SU-DHL-6 (cell line): Measurements from ENCODE around the gene DNAH9.

Source experiments
- H2AFZ ChIP-seq: fragments of 200-600 bp; sonication (generic); 2 replicates; pipeline ENCODE4 v1.6.1; 2014; ENCODE audit warnings: low read depth, mild to moderate bottlenecking, moderate library complexity, mixed read lengths, antibody characterized with exemption, low read length; ENCODE audit not compliant: severe bottlenecking
- H3F3A ChIP-seq: fragments of 200-600 bp; shearing (Covaris generic); 2 replicates; pipeline ENCODE4 v1.6.0; 2016; ENCODE audit warnings: antibody characterized with exemption, mild to moderate bottlenecking; ENCODE audit not compliant: insufficient read depth
- H3K27ac ChIP-seq: fragments of 200-600 bp; sonication (generic); 2 replicates; pipeline ENCODE4 v1.5.1; 2016; ENCODE audit warnings: low read depth, mild to moderate bottlenecking, low read length, moderate library complexity, mixed read lengths
- H3K27me3 ChIP-seq: fragments of 200-600 bp; sonication (generic), shearing (Covaris generic); 2 replicates; pipeline ENCODE4 v1.6.0; 2014; ENCODE audit warnings: mild to moderate bottlenecking, low read length
- H3K36me3 ChIP-seq: fragments of 200-600 bp; sonication (generic); 2 replicates; pipeline ENCODE4 v1.6.1; 2014; ENCODE audit warnings: mild to moderate bottlenecking, low read length, mixed read lengths
- H3K4me2 ChIP-seq: fragments of 300-600, 200-600 bp; shearing (Covaris generic), sonication (generic); 2 replicates; pipeline ENCODE4 v1.6.0; 2014; ENCODE audit warnings: low read length, low read depth, mild to moderate bottlenecking; ENCODE audit not compliant: poor library complexity, severe bottlenecking
- H3K4me3 ChIP-seq: fragments of 200-600 bp; sonication (generic); 2 replicates; pipeline ENCODE4 v1.5.1; 2014; ENCODE audit warnings: antibody characterized with exemption, low read length, mild to moderate bottlenecking, mixed read lengths; ENCODE audit not compliant: insufficient read depth, poor library complexity, severe bottlenecking
- H3K79me2 ChIP-seq: fragments of 200-600 bp; sonication (generic); 2 replicates; pipeline ENCODE4 v1.6.1; 2014; ENCODE audit warnings: mild to moderate bottlenecking, low read length, moderate library complexity; ENCODE audit not compliant: insufficient read depth
- H3K9ac ChIP-seq: fragments of 200-600 bp; sonication (generic); 2 replicates; pipeline ENCODE4 v1.7.0; 2014; ENCODE audit warnings: mild to moderate bottlenecking, low read length
- H3K9me2 ChIP-seq: fragments of 200-600 bp; sonication (generic); replicated peaks from 2 replicates; pipeline ENCODE4 v1.6.1; 2014; ENCODE audit warnings: low read length; ENCODE audit not compliant: insufficient read depth
- H3K9me3 ChIP-seq: fragments of 200-600 bp; sonication (generic); 2 replicates; pipeline ENCODE4 v1.6.1; 2014; ENCODE audit warnings: low read length, mixed read lengths; ENCODE audit not compliant: insufficient read depth
- H4K20me1 ChIP-seq: fragments of 200-600 bp; sonication (generic); 2 replicates; pipeline ENCODE4 v1.6.1; 2014; ENCODE audit warnings: low read depth, mild to moderate bottlenecking, antibody characterized with exemption, low read length, moderate library complexity, mixed read lengths
- EZH2phosphoT487 ChIP-seq: fragments of 200-600 bp; sonication (generic), shearing (Covaris generic); conservative IDR thresholded peaks from 2 replicates; pipeline ENCODE4 v1.6.1; 2018; ENCODE audit warnings: mild to moderate bottlenecking, antibody characterized with exemption, low read length, moderate library complexity, mixed read lengths
- TF ChIP-seq, protein P1 (sequence below): fragments of 200-600 bp; sonication (generic); IDR thresholded peaks from one replicate; pipeline ENCODE4 v1.5.1; 2017; ENCODE audit warnings: antibody characterized with exemption, mild to moderate bottlenecking, low read length, moderate library complexity; ENCODE audit not compliant: insufficient read depth, poor library complexity, severe bottlenecking

Gene DNAH9

DNA sequence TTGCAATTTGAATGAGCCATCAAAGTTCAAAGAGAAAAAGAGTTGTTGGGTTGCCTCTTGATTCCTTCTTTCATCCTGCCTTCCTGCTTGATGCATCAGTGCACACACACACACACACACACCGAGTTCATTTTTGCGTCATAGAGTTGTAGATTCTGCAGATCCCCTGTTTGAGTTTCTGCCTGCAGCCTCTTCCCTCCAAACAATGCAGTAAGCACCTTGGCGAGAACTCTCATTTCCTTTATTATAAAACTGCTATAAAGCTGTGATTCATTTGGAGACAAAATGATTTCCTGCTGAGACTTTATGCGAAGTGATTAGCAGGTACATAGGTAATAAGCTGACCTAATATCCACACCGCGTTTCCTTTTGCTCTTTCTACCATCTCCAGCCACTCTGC, 26.7 kb downstream of the DNAH9 start:
- Histone ChIP-seq H3K9ac (no peak overlapping the region), H3F3A (no peaks in the 10 kb centered on the region), H2AFZ (no peak overlapping the region), H3K79me2 (no peaks in the 10 kb centered on the region), H3K4me2 (no peak overlapping the region), H3K4me3 (no peak overlapping the region), H3K36me3 (no peaks in the 10 kb centered on the region), H4K20me1 (no peaks in the 10 kb centered on the region), H3K9me2 (no peaks in the 10 kb centered on the region), H3K9me3 (no peaks in the 10 kb centered on the region), H3K27me3 (no peaks in the 10 kb centered on the region), H3K27ac (no peak overlapping the region)
- no peak for TF ChIP-seq EZH2phosphoT487
- TF ChIP-seq, protein P1, sequence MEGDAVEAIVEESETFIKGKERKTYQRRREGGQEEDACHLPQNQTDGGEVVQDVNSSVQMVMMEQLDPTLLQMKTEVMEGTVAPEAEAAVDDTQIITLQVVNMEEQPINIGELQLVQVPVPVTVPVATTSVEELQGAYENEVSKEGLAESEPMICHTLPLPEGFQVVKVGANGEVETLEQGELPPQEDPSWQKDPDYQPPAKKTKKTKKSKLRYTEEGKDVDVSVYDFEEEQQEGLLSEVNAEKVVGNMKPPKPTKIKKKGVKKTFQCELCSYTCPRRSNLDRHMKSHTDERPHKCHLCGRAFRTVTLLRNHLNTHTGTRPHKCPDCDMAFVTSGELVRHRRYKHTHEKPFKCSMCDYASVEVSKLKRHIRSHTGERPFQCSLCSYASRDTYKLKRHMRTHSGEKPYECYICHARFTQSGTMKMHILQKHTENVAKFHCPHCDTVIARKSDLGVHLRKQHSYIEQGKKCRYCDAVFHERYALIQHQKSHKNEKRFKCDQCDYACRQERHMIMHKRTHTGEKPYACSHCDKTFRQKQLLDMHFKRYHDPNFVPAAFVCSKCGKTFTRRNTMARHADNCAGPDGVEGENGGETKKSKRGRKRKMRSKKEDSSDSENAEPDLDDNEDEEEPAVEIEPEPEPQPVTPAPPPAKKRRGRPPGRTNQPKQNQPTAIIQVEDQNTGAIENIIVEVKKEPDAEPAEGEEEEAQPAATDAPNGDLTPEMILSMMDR, result no peak

DNA sequence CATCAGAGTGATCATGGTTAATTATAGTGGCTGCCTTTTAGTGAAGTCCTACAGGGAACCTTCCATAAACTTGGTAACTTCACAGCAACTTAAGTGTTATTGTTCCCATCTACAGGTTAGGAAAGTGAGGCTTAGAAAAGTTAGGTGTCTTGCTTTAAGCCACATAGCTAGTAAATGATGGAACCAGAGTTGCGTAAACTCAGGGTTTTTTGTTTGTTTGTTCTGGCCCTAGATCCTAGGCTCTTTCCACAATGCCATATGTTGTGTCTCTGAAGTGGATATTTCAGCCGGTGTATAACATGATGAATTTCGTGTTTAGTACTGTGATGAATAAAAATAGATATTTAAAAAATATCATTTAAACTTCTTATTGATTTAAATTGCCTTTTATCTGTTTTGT, 27.6 kb downstream of the DNAH9 start:
- Histone ChIP-seq H3F3A (no peaks in the 10 kb centered on the region), H3K9me2 (no peaks in the 10 kb centered on the region), H3K4me2 (no peak overlapping the region), H3K4me3 (no peak overlapping the region), H2AFZ (no peak overlapping the region), H3K36me3 (no peaks in the 10 kb centered on the region), H3K27ac (no peak overlapping the region), H3K9ac (no peak overlapping the region), H4K20me1 (no peaks in the 10 kb centered on the region), H3K9me3 (no peaks in the 10 kb centered on the region), H3K79me2 (no peaks in the 10 kb centered on the region), H3K27me3 (no peaks in the 10 kb centered on the region)
- TF ChIP-seq, protein P1, result no peak

DNA sequence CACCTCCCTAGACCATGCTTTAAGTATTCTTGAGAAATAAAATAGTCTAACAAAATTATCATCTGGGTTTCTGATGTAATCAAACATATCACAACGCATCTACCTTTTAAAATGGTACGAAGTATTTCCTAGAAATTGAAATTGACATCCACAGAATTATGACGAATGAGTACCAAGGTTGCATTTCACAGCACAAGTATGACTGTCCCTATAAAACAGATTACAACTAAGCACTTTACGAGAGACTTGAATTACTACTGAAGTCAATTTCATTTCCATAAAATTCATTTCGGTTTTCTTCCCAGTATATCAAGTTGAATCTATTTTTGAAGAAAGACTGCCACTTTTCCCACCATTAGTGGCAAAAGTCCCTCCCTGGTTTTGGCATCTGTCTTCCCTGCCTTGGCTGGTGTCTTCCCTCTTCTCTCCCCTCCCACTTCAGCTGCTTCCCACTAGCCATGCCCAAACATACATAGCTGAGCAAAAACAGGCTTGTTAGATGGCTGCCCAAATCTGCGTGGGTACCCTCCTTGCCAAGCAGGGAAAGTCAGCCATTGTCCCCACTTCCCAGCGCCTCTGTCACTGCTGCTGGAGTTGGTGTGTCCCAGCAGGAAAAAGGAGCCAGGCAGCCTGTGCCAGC, 29.2 kb downstream of the DNAH9 start:
- H3K36me3 ChIP-seq, result no peaks in the 10 kb centered on the region
- no peak overlapping the region for H2AFZ ChIP-seq
- H3K9me2 ChIP-seq, result no peaks in the 10 kb centered on the region
- H3K79me2 ChIP-seq, result no peaks in the 10 kb centered on the region
- no peak overlapping the region for H3K4me3 ChIP-seq
- no peaks in the 10 kb centered on the region for H3K27me3 ChIP-seq
- H3K4me2 ChIP-seq, result no peak overlapping the region
- no peaks in the 10 kb centered on the region for H3F3A ChIP-seq
- no peak overlapping the region for H3K27ac ChIP-seq
- H3K9ac ChIP-seq, result no peak overlapping the region
- H3K9me3 ChIP-seq, result no peaks in the 10 kb centered on the region
- no peaks in the 10 kb centered on the region for H4K20me1 ChIP-seq
- TF ChIP-seq EZH2phosphoT487, result no peak
- TF ChIP-seq, protein P1, result no peak
